Transverse colon (tissue), 3 donors: ENCODE measurements around the gene CD7.

Experiments
- CTCF ChIP-seq, 5 experiments: fragments of 200-600 bp in 3 of 5; fragments of 450-650 bp in 2 of 5; sonication (generic) in 3 of 5; IDR thresholded peaks; 1 replicate in 2 of 5; 2 replicates in 3 of 5; pipeline ENCODE4 v1.5.1; 2016 to 2017; ENCODE audit warnings: antibody characterized with exemption in 5 of 5, inconsistent platforms in 3 of 5, mild to moderate bottlenecking in 2 of 5, moderate library complexity in 1 of 5
- EP300 ChIP-seq: sonication (generic); formaldehyde crosslinking; IDR thresholded peaks from one replicate; pipeline ENCODE4 v1.6.1; 2017; ENCODE audit warnings: antibody characterized with exemption, low read depth
- POLR2A ChIP-seq: fragments of 450-650 bp; IDR thresholded peaks from one replicate; pipeline ENCODE4 v1.6.1; 2016; ENCODE audit warnings: antibody characterized with exemption, mild to moderate bottlenecking, moderate library complexity

DNA sequence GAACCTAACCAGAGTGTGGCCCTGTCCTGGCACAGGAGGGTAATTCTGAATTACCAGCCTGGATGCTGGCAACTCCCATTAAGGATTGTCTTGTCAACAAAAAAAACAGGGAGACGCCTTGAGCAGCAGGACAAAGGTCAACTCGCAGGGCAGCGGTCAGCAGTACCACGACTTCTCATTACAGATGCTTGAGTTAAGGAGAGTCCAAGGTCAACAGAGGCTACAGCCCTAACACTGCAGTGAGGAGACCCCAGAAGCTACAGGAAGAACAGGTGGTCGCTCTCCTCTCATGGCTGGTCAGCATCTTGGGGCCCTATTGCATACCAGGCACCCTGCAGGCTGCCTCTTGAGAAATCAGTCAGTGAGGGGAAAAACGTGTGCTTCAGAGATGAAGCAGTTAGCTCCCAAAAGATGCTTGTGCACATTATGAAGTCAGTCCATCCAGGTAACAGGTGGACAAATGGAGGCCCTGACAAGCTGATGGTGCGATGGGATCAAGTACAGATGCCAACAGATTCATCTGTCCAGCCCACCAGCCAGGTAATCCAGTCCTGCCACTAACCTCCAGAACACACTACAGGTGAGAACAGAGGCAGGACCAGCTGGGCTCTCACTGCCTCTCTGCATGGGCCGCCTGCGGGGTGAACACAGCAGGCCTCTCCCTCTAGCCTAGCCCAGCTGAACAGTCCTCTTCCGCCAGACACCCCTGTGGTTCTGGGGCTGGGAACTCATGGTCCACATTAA is 48.1 kb downstream of the CD7 start:
- TF ChIP-seq POLR2A (no peak), CTCF (IDR thresholded peaks at IDR 0.05) (no peak), EP300 (no peak)
